GM18526 (cell line): ENCODE measurements around the gene OR6V1.

Experiments
- POLR2A ChIP-seq: IDR thresholded peaks from 3 replicates; pipeline ENCODE4 v1.6.1; 2011; ENCODE audit not compliant: insufficient read length; ENCODE audit errors: extremely low read depth

Gene OR6V1

GRCh38 chr7:143052041-143052440 lies at the start of gene OR6V1:
Gene OR6V1 (plus strand): TSS chr7:143052341. CDS start chr7:143052341, 0 bp downstream.
- TF ChIP-seq POLR2A, result no peak

- TF ChIP-seq POLR2A, result no peak
Observed at GRCh38 chr7:143002898-143003297, 49.2 kb upstream of the OR6V1 start.

GRCh38 chr7:143003393-143004051 lies 48.6 kb upstream of the OR6V1 start:
- TF ChIP-seq POLR2A, result no peak

GRCh38 chr7:143005632-143006260 lies 46.4 kb upstream of the OR6V1 start:
- no peak for TF ChIP-seq POLR2A

- no peak for TF ChIP-seq POLR2A
Observed at GRCh38 chr7:143008007-143008901, 43.9 kb upstream of the OR6V1 start.

GRCh38 chr7:143012001-143012400 lies 40.1 kb upstream of the OR6V1 start:
- TF ChIP-seq POLR2A, result no peak

- TF ChIP-seq POLR2A, result no peak
Observed at GRCh38 chr7:143012409-143012808, 39.7 kb upstream of the OR6V1 start.

- no peak for TF ChIP-seq POLR2A
Observed at GRCh38 chr7:143013473-143013872, 38.7 kb upstream of the OR6V1 start.

GRCh38 chr7:143013893-143014292 lies 38.2 kb upstream of the OR6V1 start:
- no peak for TF ChIP-seq POLR2A

- no peak for TF ChIP-seq POLR2A
Observed at GRCh38 chr7:143015084-143015483, 37.1 kb upstream of the OR6V1 start.

- TF ChIP-seq POLR2A, result no peak
Observed at GRCh38 chr7:143015926-143016490, 36.1 kb upstream of the OR6V1 start.

GRCh38 chr7:143016996-143017395 lies 35.1 kb upstream of the OR6V1 start:
- no peak for TF ChIP-seq POLR2A

- TF ChIP-seq POLR2A, result no peak
Observed at GRCh38 chr7:143018931-143019330, 33.2 kb upstream of the OR6V1 start.

- TF ChIP-seq POLR2A, result no peak
Observed at GRCh38 chr7:143023047-143023446, 29.1 kb upstream of the OR6V1 start.

- TF ChIP-seq POLR2A, result no peak
Observed at GRCh38 chr7:143025371-143025770, 26.8 kb upstream of the OR6V1 start.
